GM12891 (cell line): Measurements from ENCODE around the gene ARPC2.

Experiments
- PAX5 ChIP-seq: IDR thresholded peaks from 2 replicates; pipeline ENCODE4 v1.6.1; 2011; ENCODE audit warnings: low read length, moderate library complexity, mild to moderate bottlenecking; ENCODE audit not compliant: insufficient read depth, severe bottlenecking
- POLR2A ChIP-seq: IDR thresholded peaks from 2 replicates; pipeline ENCODE4 v1.6.1; 2011; ENCODE audit warnings: low read depth, low read length, control low read depth
- POLR2AphosphoS5 ChIP-seq: IDR thresholded peaks from 2 replicates; pipeline ENCODE4 v1.6.1; 2011; ENCODE audit warnings: low read depth, low read length, control low read depth
- POU2F2 ChIP-seq: IDR thresholded peaks from 2 replicates; pipeline ENCODE4 v1.6.1; 2011; ENCODE audit warnings: low read depth, mild to moderate bottlenecking, control low read depth, low read length, moderate library complexity
- SPI1 ChIP-seq: IDR thresholded peaks from 2 replicates; pipeline ENCODE4 v1.6.1; 2011; ENCODE audit warnings: low read depth, low read length, control low read depth
- TAF1 ChIP-seq: IDR thresholded peaks from 2 replicates; pipeline ENCODE4 v1.6.1; 2011; ENCODE audit warnings: low read depth, low read length, control low read depth

DNA sequence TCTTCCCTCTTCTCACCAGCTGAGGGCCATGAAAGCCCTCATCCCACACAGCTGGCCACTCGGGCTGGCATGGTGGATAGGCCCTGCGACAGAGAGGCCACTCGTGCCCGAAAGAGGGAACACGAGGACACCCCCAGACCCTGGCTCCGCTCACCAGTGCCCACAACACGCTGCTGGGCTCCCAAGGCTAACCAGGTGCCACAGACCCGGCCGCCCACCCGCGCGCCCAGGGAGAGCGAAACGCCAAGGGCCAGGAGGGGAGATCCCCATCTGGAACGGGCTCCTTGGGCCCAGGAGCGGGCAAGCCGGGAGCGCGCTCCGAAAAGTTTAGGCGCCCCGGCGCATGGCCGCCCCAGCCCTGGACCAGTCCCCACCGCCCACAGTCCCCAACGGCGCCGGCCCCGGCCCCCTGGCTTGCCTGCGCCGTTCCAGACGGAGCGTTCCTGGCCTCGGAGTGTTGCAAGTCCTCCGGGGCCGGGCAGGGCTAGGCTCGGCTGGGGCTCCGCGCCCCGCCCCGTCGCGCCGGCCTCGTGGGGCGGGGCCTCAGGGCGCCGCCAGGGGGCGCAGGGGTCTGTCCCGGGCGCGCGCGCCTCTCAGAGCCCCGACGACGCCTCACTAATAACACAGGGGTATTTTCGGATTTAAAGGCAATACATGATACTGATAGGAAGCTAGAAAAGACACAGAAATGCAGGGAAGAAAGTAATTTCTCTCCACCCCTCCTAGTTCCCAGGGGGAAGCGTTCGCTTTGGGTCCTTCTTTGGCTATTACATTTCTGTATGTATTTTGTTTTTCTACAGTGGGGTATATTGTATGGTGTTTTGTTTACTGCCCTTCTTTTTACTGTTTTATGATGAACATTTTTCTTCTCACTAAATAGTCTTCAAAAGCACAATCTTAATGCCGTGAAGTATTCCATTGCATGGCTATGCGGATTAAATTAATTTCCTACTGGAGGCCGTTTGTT is 75.3 kb downstream of the ARPC2 start, which contains the start of gene TMBIM1:
- TF ChIP-seq POLR2AphosphoS5, result no peak
- TF ChIP-seq POLR2A, result no peak
- no peak for TF ChIP-seq TAF1
- TF ChIP-seq SPI1, result no peak
- no peak for TF ChIP-seq PAX5
- no peak for TF ChIP-seq POU2F2
